ENCODE measurements around the gene SDK1. TPM values are rescaled to one million over a fixed set of nuclear protein-coding genes. Genes with fewer than 3 reads are reported as not detected.

Gene SDK1
- total and polyA plus RNA-seq, 2 experiments from 2014 or later, result 2.1 to 10.0 TPM

GRCh38 chr7:3844540-3845151 is 543.6 kb downstream of the SDK1 start:
- ATAC-seq, result no peak
- TF ChIP-seq NANOG (IDR thresholded peaks at IDR 0.05; ENCODE audit: borderline replicate concordance) (no peak), EZH2 (IDR thresholded peaks at IDR 0.05; ENCODE audit: low read depth, unreplicated experiment) (no peak), ZNF331 (CRISPR knock-in tag; IDR thresholded peaks at IDR 0.05; ENCODE audit: low read depth) (no peak), EZH2phosphoT487 (IDR thresholded peaks at IDR 0.05; ENCODE audit: unreplicated experiment) (no peak), JUNB (IDR thresholded peaks at IDR 0.05; ENCODE audit: unreplicated experiment) (no peak), REST (IDR thresholded peaks at IDR 0.05; ENCODE audit: unreplicated experiment) (no peak), CTCF (conservative IDR thresholded peaks at IDR 0.05; ENCODE audit: low read depth in 2 of 2) (no peak), STAT1 (IDR thresholded peaks at IDR 0.05; ENCODE audit: unreplicated experiment) (no peak), ZNF462 (CRISPR knock-in tag; IDR thresholded peaks at IDR 0.05) (no peak), CREB1 (CRISPR knock-in tag; IDR thresholded peaks at IDR 0.05; ENCODE audit: low read depth) (no peak)
- no peak overlapping the region for H3K4me3 Mint-ChIP-seq

More at GRCh38 chr7:3844540-3845151, 543.6 kb downstream of the SDK1 start:
- no peaks in the 10 kb centered on the region for H4K20me1 ChIP-seq (replicated peaks; ENCODE audit: insufficient read depth)
- no peaks in the 10 kb centered on the region for H3F3A ChIP-seq (replicated peaks; ENCODE audit: low read depth)
- H3K36me3 ChIP-seq (ENCODE audit: insufficient read depth), result no peaks in the 10 kb centered on the region
- no peaks in the 10 kb centered on the region for H3K9me2 ChIP-seq (ENCODE audit: insufficient read depth)
- Mint-ChIP-seq H3K27me3 (ENCODE audit: insufficient read depth, low read depth, poor library complexity) (no peaks in the 10 kb centered on the region), H3K36me3 (ENCODE audit: low read depth) (no peaks in the 10 kb centered on the region), H3K9me3 (no peaks in the 10 kb centered on the region), H3K27ac (no peak overlapping the region), H3K4me1 (no peaks in the 10 kb centered on the region)
- no peak overlapping the region for H3K4me2 ChIP-seq
- no peaks in the 10 kb centered on the region for H3K4me1 ChIP-seq (ENCODE audit: insufficient read depth)
- H3K27me3 ChIP-seq (ENCODE audit: insufficient read depth), result no peaks in the 10 kb centered on the region
- no peak overlapping the region for H2AFZ ChIP-seq
- H3K79me2 ChIP-seq (replicated peaks; ENCODE audit: insufficient read depth), result no peaks in the 10 kb centered on the region
- no peak overlapping the region for H3K27ac ChIP-seq (ENCODE audit: low read depth)
- DNase-seq (ENCODE audit: low spot score), result no peak
- no peak overlapping the region for H3K4me3 ChIP-seq

Measured in GM23338 (cell line).